GM12891 (cell line): ENCODE measurements around the gene ANO3.

ENCODE experiments used
- DNase-seq: peaks from one replicate; pipeline ENCODE4 v3.0.0; 2011; ENCODE audit warnings: low spot score; ENCODE audit not compliant: insufficient read length
- FAIRE-seq: peaks from 2 replicates; lab custom pipeline; 2011; peaks lifted over from hg19 to GRCh38; lab: Jason Lieb, UNC
- PAX5 ChIP-seq: IDR thresholded peaks from 2 replicates; pipeline ENCODE4 v1.6.1; 2011; ENCODE audit warnings: low read length, moderate library complexity, mild to moderate bottlenecking; ENCODE audit not compliant: insufficient read depth, severe bottlenecking
- POLR2A ChIP-seq: IDR thresholded peaks from 2 replicates; pipeline ENCODE4 v1.6.1; 2011; ENCODE audit warnings: low read depth, low read length, control low read depth
- POLR2AphosphoS5 ChIP-seq: IDR thresholded peaks from 2 replicates; pipeline ENCODE4 v1.6.1; 2011; ENCODE audit warnings: low read depth, low read length, control low read depth
- POU2F2 ChIP-seq: IDR thresholded peaks from 2 replicates; pipeline ENCODE4 v1.6.1; 2011; ENCODE audit warnings: low read depth, mild to moderate bottlenecking, control low read depth, low read length, moderate library complexity
- SPI1 ChIP-seq: IDR thresholded peaks from 2 replicates; pipeline ENCODE4 v1.6.1; 2011; ENCODE audit warnings: low read depth, low read length, control low read depth
- TAF1 ChIP-seq: IDR thresholded peaks from 2 replicates; pipeline ENCODE4 v1.6.1; 2011; ENCODE audit warnings: low read depth, low read length, control low read depth

Gene ANO3

GRCh38 chr11:26676641-26677040, 344.7 kb downstream of the ANO3 start:
- FAIRE-seq (no peak), DNase-seq (no peak)
- TF ChIP-seq POLR2A = no peak
- TF ChIP-seq PAX5 = no peak
- no peak for TF ChIP-seq POU2F2
- TF ChIP-seq SPI1 = no peak
- TF ChIP-seq POLR2AphosphoS5 = no peak
- no peak for TF ChIP-seq TAF1

GRCh38 chr11:26677566-26677965, 345.6 kb downstream of the ANO3 start:
- FAIRE-seq = no peak
- DNase-seq = no peak
- no peak for TF ChIP-seq SPI1
- no peak for TF ChIP-seq TAF1
- TF ChIP-seq POU2F2 = no peak
- no peak for TF ChIP-seq POLR2A
- TF ChIP-seq POLR2AphosphoS5 = no peak
- no peak for TF ChIP-seq PAX5

DNA sequence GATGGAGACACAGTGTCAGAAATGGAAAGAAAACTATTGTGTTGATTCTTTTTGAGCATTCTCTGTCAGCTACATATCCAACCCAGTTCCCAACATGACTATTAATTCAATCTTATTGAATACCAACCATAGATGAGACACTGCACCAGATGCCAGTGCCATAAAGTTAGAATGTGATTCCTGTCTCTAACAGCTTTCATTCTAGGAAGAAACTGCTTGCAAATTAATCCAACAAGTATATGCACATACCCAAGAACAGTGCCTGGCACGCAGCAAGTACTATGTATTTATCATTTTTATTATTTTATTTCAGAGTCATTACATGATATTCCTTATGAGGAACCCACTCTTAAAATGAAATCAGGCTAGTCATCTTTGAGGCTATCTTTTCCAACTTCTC, 355.4 kb downstream of the ANO3 start:
- DNase-seq (no peak), FAIRE-seq (no peak)
- no peak for TF ChIP-seq SPI1
- no peak for TF ChIP-seq POLR2A
- no peak for TF ChIP-seq POU2F2

DNA sequence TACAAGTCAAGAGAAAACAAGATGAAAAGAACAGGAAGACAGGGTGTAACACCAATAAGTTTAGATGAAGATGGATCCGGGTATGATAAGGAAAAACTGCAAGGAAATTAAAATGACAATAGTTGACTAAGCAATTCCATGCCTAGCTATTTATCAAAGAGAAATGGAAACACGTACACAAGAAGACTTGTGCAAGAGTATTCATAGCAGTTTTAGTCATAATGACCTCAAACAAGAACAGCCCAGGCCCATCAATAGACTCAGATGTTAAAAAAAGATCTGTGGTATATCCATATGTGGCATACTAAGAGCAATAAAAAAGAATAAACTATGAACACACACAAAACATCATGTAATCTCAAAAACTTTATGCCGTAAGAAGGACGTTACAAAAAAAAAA, 356.8 kb downstream of the ANO3 start:
- TF ChIP-seq SPI1 = no peak
- TF ChIP-seq POLR2AphosphoS5 = no peak
- TF ChIP-seq POLR2A = no peak
- no peak for TF ChIP-seq PAX5
- TF ChIP-seq POU2F2 = no peak
- no peak for TF ChIP-seq TAF1
- DNase-seq (no peak), FAIRE-seq (no peak)

DNA sequence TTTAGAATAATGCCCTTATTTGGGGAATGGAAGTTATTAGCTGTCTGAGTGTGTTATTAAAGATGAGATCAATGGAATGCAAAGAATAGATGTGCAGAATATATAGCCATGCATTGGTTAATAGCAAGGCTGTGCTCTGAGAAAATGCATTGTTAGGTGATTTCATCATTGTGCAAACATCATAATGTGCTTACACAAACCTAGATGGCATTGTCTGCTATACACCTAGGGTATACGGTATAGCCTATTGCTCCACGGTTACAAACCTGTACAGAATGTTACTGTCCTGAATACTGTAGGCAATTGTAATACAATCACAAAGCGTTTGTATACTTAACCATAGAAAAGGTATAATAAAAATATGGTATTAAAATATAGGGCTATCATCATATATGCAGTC, 364.4 kb downstream of the ANO3 start:
- no peak for FAIRE-seq
- no peak for TF ChIP-seq POU2F2
- TF ChIP-seq TAF1 = no peak
- no peak for TF ChIP-seq SPI1
- TF ChIP-seq POLR2A = no peak
- TF ChIP-seq POLR2AphosphoS5 = no peak
- TF ChIP-seq PAX5 = no peak
- DNase-seq = no peak

GRCh38 chr11:26698224-26698623, 366.3 kb downstream of the ANO3 start:
- DNase-seq = no peak
- no peak for TF ChIP-seq PAX5
- FAIRE-seq = no peak

- no peak for FAIRE-seq
- no peak for DNase-seq
- TF ChIP-seq PAX5 (no peak), SPI1 (no peak), POU2F2 (no peak), POLR2A (no peak), POLR2AphosphoS5 (no peak), TAF1 (no peak)
Observed at GRCh38 chr11:26700574-26701235, 368.8 kb downstream of the ANO3 start.

DNA sequence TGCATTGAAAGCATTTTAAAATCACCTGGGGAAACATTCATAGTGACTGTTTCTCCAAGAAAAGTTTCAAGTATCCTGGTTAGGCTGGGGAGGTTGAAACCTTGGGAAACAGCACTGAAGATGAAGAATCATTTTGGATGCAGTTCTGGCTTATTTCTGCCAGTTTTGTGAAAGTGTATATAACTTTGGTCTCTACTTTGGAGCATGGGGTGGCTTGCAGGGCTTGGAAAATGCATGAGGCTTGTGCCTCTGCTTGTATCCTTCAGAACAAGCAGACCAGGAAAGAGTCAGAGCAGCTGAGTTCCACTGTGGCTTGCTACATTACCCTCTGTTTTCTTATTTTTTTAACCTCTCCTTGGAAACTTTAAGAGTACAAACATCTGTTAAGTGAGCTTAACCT, 370.5 kb downstream of the ANO3 start:
- DNase-seq (no peak), FAIRE-seq (no peak)

GRCh38 chr11:26703411-26704191, 371.7 kb downstream of the ANO3 start:
- TF ChIP-seq TAF1 = no peak
- TF ChIP-seq POLR2AphosphoS5 = no peak
- TF ChIP-seq PAX5 = no peak
- TF ChIP-seq SPI1 = no peak
- TF ChIP-seq POLR2A = no peak
- TF ChIP-seq POU2F2 = no peak
- FAIRE-seq = no peak
- no peak for DNase-seq

More for the DNA sequence above, 370.5 kb downstream of the ANO3 start:
- TF ChIP-seq POLR2A (no peak), POU2F2 (no peak), SPI1 (no peak), PAX5 (no peak), TAF1 (no peak)

DNA sequence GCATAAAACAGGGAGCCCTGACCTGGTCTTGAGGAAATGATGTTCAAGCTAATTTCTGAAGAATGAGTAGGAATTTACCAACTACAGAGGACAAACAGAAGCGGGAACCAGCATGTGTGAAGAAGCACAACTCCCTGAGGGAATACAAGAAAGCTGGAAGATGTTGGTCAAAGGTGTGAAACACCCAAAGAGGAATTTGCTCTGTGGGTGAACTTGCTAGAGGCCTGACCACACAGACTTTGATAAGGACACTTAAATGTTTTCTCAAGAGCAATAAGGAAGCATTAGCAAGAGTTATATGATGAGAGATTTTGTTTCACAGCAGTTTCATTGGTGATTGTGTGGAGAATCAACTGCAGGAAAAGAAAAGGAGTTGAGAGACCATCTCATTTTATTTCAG, 372.3 kb downstream of the ANO3 start:
- TF ChIP-seq SPI1 (no peak), POLR2AphosphoS5 (no peak), TAF1 (no peak), POU2F2 (no peak), PAX5 (no peak), POLR2A (no peak)
- no peak for FAIRE-seq

More for the DNA sequence above, 372.3 kb downstream of the ANO3 start:
- DNase-seq = no peak
